PC-3 (cell line): ENCODE measurements around the gene UNK.

Experiments
- CTCF ChIP-seq: fragments of 300-600 bp; sonication (generic); conservative IDR thresholded peaks from 2 replicates; pipeline ENCODE4 v1.5.1; 2017; ENCODE audit warnings: antibody characterized with exemption, low read depth, mild to moderate bottlenecking, low read length
- EZH2 ChIP-seq: fragments of 300-600 bp; sonication (generic); IDR thresholded peaks from one replicate; pipeline ENCODE4 v1.6.1; 2017; ENCODE audit warnings: antibody characterized with exemption, mild to moderate bottlenecking, low read length; ENCODE audit not compliant: unreplicated experiment
- EZH2phosphoT487 ChIP-seq: fragments of 300-600 bp; sonication (generic); IDR thresholded peaks from 2 replicates; pipeline ENCODE4 v1.6.1; 2018; ENCODE audit warnings: mild to moderate bottlenecking, antibody characterized with exemption, low read length, borderline replicate concordance

- TF ChIP-seq CTCF (no peak), EZH2 (no peak), EZH2phosphoT487 (no peak)
Observed at GRCh38 chr17:75834279-75834920, 49.8 kb downstream of the UNK start.
